H1 (cell line): Measurements from ENCODE around the gene HFM1.

Source experiments
- EP300 ChIP-seq, 2 experiments: IDR thresholded peaks; 1 replicate in 1 of 2; 2 replicates in 1 of 2; pipeline ENCODE4 v1.6.1; 2011 to 2012; ENCODE audit warnings: low read depth in 2 of 2, low read length in 2 of 2, mild to moderate bottlenecking in 2 of 2, borderline replicate concordance in 1 of 2, inconsistent platforms in 1 of 2, moderate library complexity in 1 of 2
- POLR2AphosphoS5 ChIP-seq: IDR thresholded peaks from 2 replicates; pipeline ENCODE4 v1.6.1; 2011; ENCODE audit warnings: low read depth, low read length
- TF ChIP-seq, protein P1 (sequence below), 3 experiments: IDR thresholded peaks; 1 replicate in 2 of 3; 2 replicates in 1 of 3; pipeline versions ENCODE4 v1.5.1 to v1.6.1; 2011; ENCODE audit warnings: low read length in 3 of 3, mild to moderate bottlenecking in 3 of 3, inconsistent platforms in 2 of 3, low read depth in 1 of 3, moderate library complexity in 1 of 3; ENCODE audit not compliant: insufficient read depth in 1 of 3; ENCODE audit errors: control extremely low read depth in 1 of 3

DNA sequence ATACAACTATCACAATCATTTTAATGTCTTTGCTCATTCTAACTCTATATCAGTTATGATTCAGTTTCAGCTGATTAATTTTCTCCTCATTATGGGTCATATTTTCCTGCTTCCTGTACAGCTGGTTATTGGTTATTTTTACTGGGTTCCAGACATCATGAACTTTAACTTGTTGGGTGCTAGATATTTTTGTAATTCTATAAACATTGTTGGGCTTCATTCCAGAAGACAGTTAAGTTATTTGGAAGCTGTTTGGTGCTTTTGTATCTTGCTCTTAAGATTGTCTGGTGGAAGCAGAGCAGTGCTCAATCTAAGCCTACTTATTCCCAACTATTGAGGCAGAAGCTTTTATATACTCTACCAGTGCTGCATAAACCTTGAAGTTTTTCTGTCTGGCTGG lies 34.4 kb upstream of the HFM1 start:
- TF ChIP-seq POLR2AphosphoS5 (no peak), EP300 (IDR thresholded peaks at IDR 0.05; ENCODE audit: borderline replicate concordance in 1 of 2, low read depth in 2 of 2, low read length in 2 of 2) (no peak)
- TF ChIP-seq, protein P1, sequence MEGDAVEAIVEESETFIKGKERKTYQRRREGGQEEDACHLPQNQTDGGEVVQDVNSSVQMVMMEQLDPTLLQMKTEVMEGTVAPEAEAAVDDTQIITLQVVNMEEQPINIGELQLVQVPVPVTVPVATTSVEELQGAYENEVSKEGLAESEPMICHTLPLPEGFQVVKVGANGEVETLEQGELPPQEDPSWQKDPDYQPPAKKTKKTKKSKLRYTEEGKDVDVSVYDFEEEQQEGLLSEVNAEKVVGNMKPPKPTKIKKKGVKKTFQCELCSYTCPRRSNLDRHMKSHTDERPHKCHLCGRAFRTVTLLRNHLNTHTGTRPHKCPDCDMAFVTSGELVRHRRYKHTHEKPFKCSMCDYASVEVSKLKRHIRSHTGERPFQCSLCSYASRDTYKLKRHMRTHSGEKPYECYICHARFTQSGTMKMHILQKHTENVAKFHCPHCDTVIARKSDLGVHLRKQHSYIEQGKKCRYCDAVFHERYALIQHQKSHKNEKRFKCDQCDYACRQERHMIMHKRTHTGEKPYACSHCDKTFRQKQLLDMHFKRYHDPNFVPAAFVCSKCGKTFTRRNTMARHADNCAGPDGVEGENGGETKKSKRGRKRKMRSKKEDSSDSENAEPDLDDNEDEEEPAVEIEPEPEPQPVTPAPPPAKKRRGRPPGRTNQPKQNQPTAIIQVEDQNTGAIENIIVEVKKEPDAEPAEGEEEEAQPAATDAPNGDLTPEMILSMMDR (IDR thresholded peaks at IDR 0.05; ENCODE audit: control extremely low read depth in 1 of 3, insufficient read depth in 1 of 3, low read depth in 1 of 3, low read length in 3 of 3): no peak
